ENCODE data around the gene HMGCL. TPM values are rescaled to one million over a fixed set of nuclear protein-coding genes. Genes with fewer than 3 reads are reported as not detected.

HMGCL gene
- total RNA-seq, 1 experiment from 2014 or later: 30.4 TPM

- Mint-ChIP-seq H3K4me3 (ENCODE audit: unreplicated experiment) (no peak overlapping the region), H3K27me3 (ENCODE audit: insufficient read depth, unreplicated experiment) (no peaks in the 10 kb centered on the region), H3K9me3 (ENCODE audit: unreplicated experiment) (no peaks in the 10 kb centered on the region), H3K27ac (ENCODE audit: low read depth, unreplicated experiment) (no peak overlapping the region), H3K36me3 (ENCODE audit: insufficient read depth, unreplicated experiment) (peaks cover 17% of the 10 kb centered on the region), H3K4me1 (ENCODE audit: insufficient read depth, unreplicated experiment) (peaks cover 12% of the 10 kb centered on the region)
- ChIA-PET CTCF (interaction anchor here (0.5 to 4.1 kb wide), 2 partner anchors 82 to 141 kb away, joined by 3 to 32 read pairs; no protein-coding TSS in a partner anchor), POLR2A (interaction anchor here (0.6 to 11.5 kb wide), 5 partner anchors 15 to 122 kb away, joined by 3 to 395 read pairs (median 4); partner anchors contain the start of genes GALE, LYPLA2 and RPL11)
- no peak for DNase-seq (ENCODE audit: unreplicated experiment)
- TF ChIP-seq CTCF (IDR thresholded peaks at IDR 0.05; ENCODE audit: unreplicated experiment): no peak
- BruUV-seq (replicated peaks): no TSS peak
- intact Hi-C loops (cut with micrococcal nuclease): no loop called here
Observed at GRCh38 chr1:23776217-23776616, 49.0 kb downstream of the HMGCL start.

- Mint-ChIP-seq H3K27me3 (ENCODE audit: insufficient read depth, unreplicated experiment) (no peaks in the 10 kb centered on the region), H3K36me3 (ENCODE audit: insufficient read depth, unreplicated experiment) (peaks cover 13% of the 10 kb centered on the region), H3K4me3 (ENCODE audit: unreplicated experiment) (no peak overlapping the region), H3K4me1 (ENCODE audit: insufficient read depth, unreplicated experiment) (peaks cover 3% of the 10 kb centered on the region), H3K27ac (ENCODE audit: low read depth, unreplicated experiment) (no peak overlapping the region), H3K9me3 (ENCODE audit: unreplicated experiment) (no peaks in the 10 kb centered on the region)
- ChIA-PET CTCF (interaction anchor here (0.5 to 4.1 kb wide), 7 partner anchors 22 to 619 kb away, joined by 3 to 32 read pairs (median 3); no protein-coding TSS in a partner anchor), POLR2A (interaction anchor here (11.5 kb wide), 1 partner anchor 20 kb away, joined by 395 read pairs; the partner anchor contains the start of genes GALE and LYPLA2)
- no TSS peak for BruUV-seq (replicated peaks)
- TF ChIP-seq CTCF (IDR thresholded peaks at IDR 0.05; ENCODE audit: unreplicated experiment): no peak
- no peak for DNase-seq (ENCODE audit: unreplicated experiment)
- intact Hi-C loops (cut with micrococcal nuclease): no loop called here
Observed at GRCh38 chr1:23774174-23774880, 50.9 kb downstream of the HMGCL start.

GRCh38 chr1:23772854-23773242 lies 52.4 kb downstream of the HMGCL start:
- BruUV-seq (replicated peaks): no TSS peak
- intact Hi-C loops (cut with micrococcal nuclease): loop anchor here (2.0 kb wide), 1 partner anchor 144 kb away; no protein-coding TSS in a partner anchor
- no peak overlapping the region for H3K27ac Mint-ChIP-seq (ENCODE audit: low read depth, unreplicated experiment)

More at GRCh38 chr1:23772854-23773242, 52.4 kb downstream of the HMGCL start:
- Mint-ChIP-seq H3K27me3 (ENCODE audit: insufficient read depth, unreplicated experiment) (no peaks in the 10 kb centered on the region), H3K9me3 (ENCODE audit: unreplicated experiment) (no peaks in the 10 kb centered on the region), H3K4me1 (ENCODE audit: insufficient read depth, unreplicated experiment) (no peaks in the 10 kb centered on the region), H3K36me3 (ENCODE audit: insufficient read depth, unreplicated experiment) (peaks cover 17% of the 10 kb centered on the region), H3K4me3 (ENCODE audit: unreplicated experiment) (no peak overlapping the region)
- TF ChIP-seq CTCF (IDR thresholded peaks at IDR 0.05; ENCODE audit: unreplicated experiment): no peak
- ChIA-PET CTCF (interaction anchor here (0.8 kb wide), 1 partner anchor 330 kb away, joined by 3 read pairs; no protein-coding TSS in a partner anchor), POLR2A (no interaction called here)
- DNase-seq (ENCODE audit: unreplicated experiment): no peak

Measured in MCF 10A (cell line).